Measurements from ENCODE around the gene SLAMF7. TPM values are rescaled to one million over a fixed set of nuclear protein-coding genes. Genes with fewer than 3 reads are reported as not detected.

The SLAMF7 gene
- total and polyA plus RNA-seq, 2 donors (not counting 1 experiment from before 2014, with no cell fraction given) = 13.1 to 52.6 TPM

DNA sequence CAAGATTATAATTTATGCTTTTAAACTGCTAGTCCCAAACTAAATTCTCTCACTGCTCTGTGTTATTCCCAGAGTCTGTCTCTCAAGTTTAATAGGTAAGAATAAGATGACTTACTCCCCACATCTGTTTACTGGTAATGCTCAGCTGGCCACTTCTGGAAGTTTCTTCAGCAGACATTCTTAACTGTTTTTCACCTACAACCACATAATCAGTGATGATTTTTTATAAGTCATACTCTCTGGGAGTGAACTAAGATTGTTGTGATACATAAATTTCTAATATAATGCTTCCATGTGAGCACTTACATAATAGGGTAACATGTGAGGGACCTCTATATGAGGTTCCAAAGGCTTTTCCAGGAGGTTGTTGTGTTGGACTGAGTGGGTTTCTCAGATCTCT, 8.7 kb downstream of the SLAMF7 start:
- Histone ChIP-seq H3K79me2 (ENCODE audit: control insufficient read depth, insufficient read depth, low read length) (no peaks in the 10 kb centered on the region), H3K4me3 (ENCODE audit: control extremely low read depth in 1 of 5, extremely low read depth in 1 of 5, insufficient read depth in 1 of 5, low read depth in 2 of 5, low read length in 4 of 5) (no peak overlapping the region), H3K9me3 (ENCODE audit: control extremely low read depth in 1 of 3, control insufficient read depth in 2 of 3, insufficient read depth in 1 of 3, low read length in 2 of 3) (no peaks in the 10 kb centered on the region), H3K4me1 (ENCODE audit: control insufficient read depth in 2 of 2, insufficient read depth in 2 of 2, low read length in 2 of 2) (peaks cover 8 to 11% of the 10 kb centered on the region in 2 donors), H4K20me1 (ENCODE audit: control insufficient read depth, insufficient read depth, low read length, poor library complexity, severe bottlenecking) (no peaks in the 10 kb centered on the region), H3K36me3 (replicated peaks in 1 of 2; ENCODE audit: control extremely low read depth in 1 of 2, control insufficient read depth in 1 of 2, extremely low read depth in 1 of 2, insufficient read depth in 2 of 2, low read length in 1 of 2) (peaks cover 0 to 8% of the 10 kb centered on the region in 2 experiments), H2AFZ (ENCODE audit: insufficient read depth, low read depth, low read length, poor library complexity, severe bottlenecking) (no peak overlapping the region), H3K27me3 (replicated peaks in 1 of 4; ENCODE audit: control extremely low read depth in 1 of 4, control insufficient read depth in 3 of 4, insufficient read depth in 4 of 4, low read length in 3 of 4) (no peaks in the 10 kb centered on the region), H3K9ac (ENCODE audit: low read length) (no peak overlapping the region), H3K4me2 (replicated peaks; ENCODE audit: low read depth, low read length, poor library complexity, severe bottlenecking) (no peak overlapping the region), H3K27ac (ENCODE audit: low read length in 2 of 2) (no peak overlapping the region)
- TF ChIP-seq EZH2 (IDR thresholded peaks at IDR 0.05; ENCODE audit: borderline replicate concordance, insufficient read depth, low read depth, low read length, poor library complexity, severe bottlenecking) = no peak
- DNase-seq (no peak), ATAC-seq (ENCODE audit: low read depth) (no peak)
- Mint-ChIP-seq H3K4me1 (peaks cover 36% of the 10 kb centered on the region), H3K9me3 (ENCODE audit: insufficient read depth) (no peaks in the 10 kb centered on the region), H3K27ac (no peak overlapping the region), H3K4me3 (no peak overlapping the region), H3K27me3 (no peaks in the 10 kb centered on the region)
- ChIA-PET POLR2A (no interaction called here), CTCF (interaction anchor here (0.7 to 6.3 kb wide), 11 partner anchors 9 to 205 kb away, joined by 3 to 45 read pairs (median 5); partner anchors contain the start of genes ITLN2 and SLAMF7)
- intact Hi-C loops (cut with micrococcal nuclease) = no loop called here

DNA sequence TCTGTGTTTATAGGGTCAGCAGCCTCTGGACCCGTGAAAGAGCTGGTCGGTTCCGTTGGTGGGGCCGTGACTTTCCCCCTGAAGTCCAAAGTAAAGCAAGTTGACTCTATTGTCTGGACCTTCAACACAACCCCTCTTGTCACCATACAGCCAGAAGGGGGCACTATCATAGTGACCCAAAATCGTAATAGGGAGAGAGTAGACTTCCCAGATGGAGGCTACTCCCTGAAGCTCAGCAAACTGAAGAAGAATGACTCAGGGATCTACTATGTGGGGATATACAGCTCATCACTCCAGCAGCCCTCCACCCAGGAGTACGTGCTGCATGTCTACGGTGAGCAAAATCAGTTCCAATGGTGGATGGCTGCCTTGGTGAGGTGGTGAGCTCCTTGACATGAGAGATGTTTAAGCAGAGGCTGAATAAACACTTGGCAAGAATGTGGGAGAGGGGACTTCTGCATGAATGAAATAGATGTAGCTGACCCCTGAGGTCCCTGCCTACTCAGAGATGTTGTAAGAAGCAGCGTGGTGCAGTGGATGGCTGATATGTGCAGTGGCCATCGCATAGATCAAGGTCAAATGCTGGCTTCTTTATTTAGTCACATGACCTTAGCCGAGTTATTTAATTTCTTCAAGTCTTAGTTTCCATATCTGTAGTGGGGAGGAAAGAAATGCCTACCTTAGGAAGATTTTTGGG, 9.3 kb downstream of the SLAMF7 start:
- Histone ChIP-seq H3K79me2 (ENCODE audit: control insufficient read depth, insufficient read depth, low read length) (no peaks in the 10 kb centered on the region), H3K9me3 (ENCODE audit: control extremely low read depth in 1 of 3, control insufficient read depth in 2 of 3, insufficient read depth in 1 of 3, low read length in 2 of 3) (no peaks in the 10 kb centered on the region), H4K20me1 (ENCODE audit: control insufficient read depth, insufficient read depth, low read length, poor library complexity, severe bottlenecking) (no peaks in the 10 kb centered on the region), H3K9ac (ENCODE audit: low read length) (no peak overlapping the region), H3K4me2 (replicated peaks; ENCODE audit: low read depth, low read length, poor library complexity, severe bottlenecking) (no peak overlapping the region), H3K4me1 (ENCODE audit: control insufficient read depth in 2 of 2, insufficient read depth in 2 of 2, low read length in 2 of 2) (peaks cover 8 to 11% of the 10 kb centered on the region in 2 donors), H2AFZ (ENCODE audit: insufficient read depth, low read depth, low read length, poor library complexity, severe bottlenecking) (no peak overlapping the region), H3K36me3 (replicated peaks in 1 of 2; ENCODE audit: control extremely low read depth in 1 of 2, control insufficient read depth in 1 of 2, extremely low read depth in 1 of 2, insufficient read depth in 2 of 2, low read length in 1 of 2) (peaks cover 0 to 8% of the 10 kb centered on the region in 2 experiments), H3K27me3 (replicated peaks in 1 of 4; ENCODE audit: control extremely low read depth in 1 of 4, control insufficient read depth in 3 of 4, insufficient read depth in 4 of 4, low read length in 3 of 4) (no peaks in the 10 kb centered on the region), H3K27ac (ENCODE audit: low read length in 2 of 2) (no peak overlapping the region), H3K4me3 (ENCODE audit: control extremely low read depth in 1 of 5, extremely low read depth in 1 of 5, insufficient read depth in 1 of 5, low read depth in 2 of 5, low read length in 4 of 5) (no peak overlapping the region)
- Mint-ChIP-seq H3K4me1 (peaks cover 30% of the 10 kb centered on the region), H3K9me3 (ENCODE audit: insufficient read depth) (no peaks in the 10 kb centered on the region), H3K27me3 (no peaks in the 10 kb centered on the region), H3K27ac (no peak overlapping the region), H3K4me3 (no peak overlapping the region)
- intact Hi-C loops (cut with micrococcal nuclease) = no loop called here
- TF ChIP-seq, protein P1, sequence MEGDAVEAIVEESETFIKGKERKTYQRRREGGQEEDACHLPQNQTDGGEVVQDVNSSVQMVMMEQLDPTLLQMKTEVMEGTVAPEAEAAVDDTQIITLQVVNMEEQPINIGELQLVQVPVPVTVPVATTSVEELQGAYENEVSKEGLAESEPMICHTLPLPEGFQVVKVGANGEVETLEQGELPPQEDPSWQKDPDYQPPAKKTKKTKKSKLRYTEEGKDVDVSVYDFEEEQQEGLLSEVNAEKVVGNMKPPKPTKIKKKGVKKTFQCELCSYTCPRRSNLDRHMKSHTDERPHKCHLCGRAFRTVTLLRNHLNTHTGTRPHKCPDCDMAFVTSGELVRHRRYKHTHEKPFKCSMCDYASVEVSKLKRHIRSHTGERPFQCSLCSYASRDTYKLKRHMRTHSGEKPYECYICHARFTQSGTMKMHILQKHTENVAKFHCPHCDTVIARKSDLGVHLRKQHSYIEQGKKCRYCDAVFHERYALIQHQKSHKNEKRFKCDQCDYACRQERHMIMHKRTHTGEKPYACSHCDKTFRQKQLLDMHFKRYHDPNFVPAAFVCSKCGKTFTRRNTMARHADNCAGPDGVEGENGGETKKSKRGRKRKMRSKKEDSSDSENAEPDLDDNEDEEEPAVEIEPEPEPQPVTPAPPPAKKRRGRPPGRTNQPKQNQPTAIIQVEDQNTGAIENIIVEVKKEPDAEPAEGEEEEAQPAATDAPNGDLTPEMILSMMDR (IDR thresholded peaks at IDR 0.05) = peak; percentile 30
- no peak for TF ChIP-seq EZH2 (IDR thresholded peaks at IDR 0.05; ENCODE audit: borderline replicate concordance, insufficient read depth, low read depth, low read length, poor library complexity, severe bottlenecking)
- POLR2A ChIA-PET = no interaction called here
- ATAC-seq (ENCODE audit: low read depth) (no peak), DNase-seq (no peak)
- WGBS (ENCODE audit: insufficient coverage) = 100% methylated on average over 3 of the region's 10 CpGs
- CTCF ChIA-PET = interaction anchor here (0.7 to 6.3 kb wide), 14 partner anchors 9 to 205 kb away, joined by 3 to 45 read pairs (median 4); partner anchors contain the start of genes ITLN2 and SLAMF7

Measured in B cell (primary cell).